GM23248 (cell line): ENCODE data around the gene ANKRD24. TPM values are rescaled to one million over a fixed set of nuclear protein-coding genes. Genes with fewer than 3 reads are reported as not detected.
"Not testable (repeated sequence)": the region's sequence is repeated elsewhere in the genome, so short reads cannot be mapped to it uniquely, and the experiment has no call there.

Source experiments
- DNase-seq: peaks from one replicate; pipeline ENCODE4 v3.0.0-alpha.2; 2015
- H2AFZ ChIP-seq: fragments of 200-600 bp; sonication (generic); 2 replicates; pipeline ENCODE4 v1.6.1; 2016; ENCODE audit warnings: antibody characterized with exemption
- H3F3A ChIP-seq: fragments of 200-600 bp; sonication (generic); 2 replicates; pipeline ENCODE4 v1.6.1; 2016; ENCODE audit warnings: mild to moderate bottlenecking, antibody characterized with exemption, mixed run types; ENCODE audit not compliant: insufficient read depth
- H3K27ac ChIP-seq: fragments of 200-600 bp; sonication (generic); 2 replicates; pipeline ENCODE4 v1.5.1; 2016; ENCODE audit warnings: mild to moderate bottlenecking
- H3K27me3 ChIP-seq: fragments of 200-600 bp; sonication (generic); replicated peaks from 2 replicates; pipeline ENCODE4 v1.6.1; 2016; ENCODE audit warnings: mild to moderate bottlenecking; ENCODE audit not compliant: insufficient read depth
- H3K36me3 ChIP-seq: fragments of 200-600 bp; sonication (generic); 2 replicates; pipeline ENCODE4 v1.6.1; 2016; ENCODE audit warnings: low read depth, mild to moderate bottlenecking
- H3K4me1 ChIP-seq: fragments of 200-600 bp; sonication (generic); 2 replicates; pipeline ENCODE4 v1.6.1; 2016; ENCODE audit warnings: mild to moderate bottlenecking; ENCODE audit not compliant: insufficient read depth
- H3K4me2 ChIP-seq: fragments of 200-600 bp; sonication (generic); one replicate; pipeline ENCODE4 v1.6.1; 2016; ENCODE audit warnings: mild to moderate bottlenecking; ENCODE audit not compliant: unreplicated experiment
- H3K4me3 ChIP-seq: fragments of 200-600 bp; sonication (generic); 2 replicates; pipeline ENCODE4 v1.5.1; 2016; ENCODE audit warnings: mild to moderate bottlenecking
- H3K79me2 ChIP-seq: fragments of 200-600 bp; sonication (generic); 2 replicates; pipeline ENCODE4 v1.6.1; 2016; ENCODE audit warnings: mild to moderate bottlenecking; ENCODE audit not compliant: insufficient read depth
- H3K9ac ChIP-seq: fragments of 200-600 bp; sonication (generic); 2 replicates; pipeline ENCODE4 v1.6.1; 2016; ENCODE audit warnings: mild to moderate bottlenecking
- H3K9me2 ChIP-seq: fragments of 200-600 bp; sonication (generic); 2 replicates; pipeline ENCODE4 v1.6.1; 2016; ENCODE audit warnings: mixed run types, mild to moderate bottlenecking, moderate library complexity; ENCODE audit not compliant: insufficient read depth
- H3K9me3 ChIP-seq: fragments of 200-600 bp; sonication (generic); one replicate; pipeline ENCODE4 v1.6.1; 2017; ENCODE audit warnings: low read depth
- H4K20me1 ChIP-seq: fragments of 200-600 bp; sonication (generic); 2 replicates; pipeline ENCODE4 v1.6.0; 2016; ENCODE audit not compliant: insufficient read depth
- EZH2 ChIP-seq: fragments of 200-600 bp; sonication (generic); IDR thresholded peaks from 2 replicates; pipeline ENCODE4 v1.6.1; 2018; ENCODE audit warnings: antibody characterized with exemption, mild to moderate bottlenecking; ENCODE audit not compliant: insufficient read depth, poor library complexity, severe bottlenecking
- EZH2phosphoT487 ChIP-seq: fragments of 200-600 bp; sonication (generic); IDR thresholded peaks from 2 replicates; pipeline ENCODE4 v1.6.1; 2018; ENCODE audit warnings: antibody characterized with exemption, moderate library complexity, mild to moderate bottlenecking, low read depth; ENCODE audit not compliant: insufficient read depth
- WGBS, 2 experiments: methylation state at CpG; one replicate each; pipeline ENCODE4 v1.1.6; 2015 to 2017; ENCODE audit warnings: low lambda C conversion rate in 2 of 2, low coverage in 1 of 2; ENCODE audit errors: missing lambda C conversion rate in 2 of 2; 5-methylcytosine and 5-hydroxymethylcytosine counted together
- in situ Hi-C: fragments of 300-500 bp; cut with MboI; formaldehyde crosslinking; loops from 2 replicates; pipeline ENCODE4 v1.15.0; 2020
- polyA plus RNA-seq: library from polyadenylated mRNA; unstranded; fragments of >200 nt; fragmentation: Nextera tagmentation; extraction: Ambion mirVana; gene quantifications from 2 replicates; pipeline ENCODE4 v1.2.1, GENCODE V29; 2016
- total RNA-seq: library from RNA; depleted of rRNA; stranded (reverse); fragments of >200 nt; shearing (Covaris generic); gene quantifications from 2 replicates; pipeline ENCODE4 v1.2.3, GENCODE V29; 2014

Gene ANKRD24
- total and polyA plus RNA-seq, 2 experiments from 2014 or later = 0.46 to 0.54 TPM

- Histone ChIP-seq H3K79me2 (no peaks in the 10 kb centered on the region), H3K27ac (no peak overlapping the region), H3K9ac (no peak overlapping the region), H3K36me3 (no peaks in the 10 kb centered on the region), H3K4me3 (no peak overlapping the region), H3K9me2 (no peaks in the 10 kb centered on the region), H3F3A (no peaks in the 10 kb centered on the region), H2AFZ (no peak overlapping the region), H3K4me2 (no peak overlapping the region), H3K4me1 (no peaks in the 10 kb centered on the region), H3K27me3 (no peaks in the 10 kb centered on the region), H4K20me1 (no peaks in the 10 kb centered on the region), H3K9me3 (no peaks in the 10 kb centered on the region)
- no peak for TF ChIP-seq EZH2phosphoT487
- no peak for TF ChIP-seq EZH2
- in situ Hi-C loops = no loop called here
- WGBS, 2 experiments = 76 to 80% methylated on average over 5 of the region's 5 CpGs
- DNase-seq = no peak
These were observed 44.0 kb upstream of the ANKRD24 start for GRCh38 chr19:4138445-4138844.

GRCh38 chr19:4139614-4140236, 42.8 kb upstream of the ANKRD24 start:
- Histone ChIP-seq H3K36me3 (no peaks in the 10 kb centered on the region), H3K4me2 (no peak overlapping the region), H3K79me2 (no peaks in the 10 kb centered on the region), H2AFZ (0 out of 2 replicates have a peak overlapping the region, but pooled peaks have one; percentile 28), H3K9ac (no peak overlapping the region), H3K4me1 (0 out of 2 replicates have a peak, but pooled peaks cover 1% of the 10 kb centered on the region), H4K20me1 (no peaks in the 10 kb centered on the region), H3K27ac (no peak overlapping the region), H3K9me3 (no peaks in the 10 kb centered on the region), H3F3A (no peaks in the 10 kb centered on the region), H3K27me3 (no peaks in the 10 kb centered on the region), H3K9me2 (no peaks in the 10 kb centered on the region), H3K4me3 (no peak overlapping the region)
- 22 to 30% methylated on average over 9 to 14 of the region's 14 CpGs for WGBS, 2 experiments
- DNase-seq = peak; percentile 60
- in situ Hi-C loops = no loop called here
- TF ChIP-seq EZH2phosphoT487 (no peak), EZH2 (no peak)

GRCh38 chr19:4140237-4140711, 42.2 kb upstream of the ANKRD24 start:
- Histone ChIP-seq H2AFZ (peak overlapping the region; percentile 28; the same call in 1 of the 2 replicates), H3K9ac (no peak overlapping the region)
- WGBS, 2 experiments = 18% methylated on average over 12 of the region's 12 CpGs

DNA sequence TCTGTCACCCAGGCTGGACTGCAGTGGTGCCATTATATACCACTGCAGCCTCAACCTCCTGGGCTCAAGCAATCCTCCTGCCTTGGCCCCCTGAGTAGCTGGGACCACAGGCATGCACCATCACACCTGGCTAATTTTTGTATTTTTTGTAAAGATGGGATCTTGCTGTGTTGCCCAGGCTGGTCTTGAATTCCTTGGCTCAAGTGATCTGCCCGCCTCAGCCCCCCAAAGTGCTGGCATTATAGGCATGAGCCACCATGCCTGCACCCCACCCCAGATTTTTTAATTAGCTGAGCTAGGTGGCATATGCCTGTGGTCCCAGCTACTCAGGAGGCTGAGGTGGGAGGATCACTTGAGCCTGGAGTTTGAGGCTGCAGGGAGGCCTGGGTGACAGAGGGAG, 39.6 kb upstream of the ANKRD24 start:
- H3K4me2 ChIP-seq, H3K4me3 ChIP-seq, H3F3A ChIP-seq, H2AFZ ChIP-seq, H3K9ac ChIP-seq, in situ Hi-C loops, H3K27ac ChIP-seq, H3K27me3 ChIP-seq, H3K79me2 ChIP-seq, H3K36me3 ChIP-seq, H4K20me1 ChIP-seq, DNase-seq, H3K9me2 ChIP-seq, H3K9me3 ChIP-seq: not testable (repeated sequence)
- 69 to 87% methylated on average over 1 of the region's 1 CpG for WGBS, 2 experiments
- H3K4me1 ChIP-seq = peaks cover 11% of the 10 kb centered on the region; the same call in 1 of the 2 replicates

More at GRCh38 chr19:4140237-4140711, 42.2 kb upstream of the ANKRD24 start:
- Histone ChIP-seq H3K79me2 (no peaks in the 10 kb centered on the region), H3K4me1 (0 out of 2 replicates have a peak, but pooled peaks cover 4% of the 10 kb centered on the region), H3F3A (no peaks in the 10 kb centered on the region), H3K27me3 (no peaks in the 10 kb centered on the region), H3K9me2 (no peaks in the 10 kb centered on the region), H3K4me3 (no peak overlapping the region), H3K36me3 (no peaks in the 10 kb centered on the region), H3K9me3 (no peaks in the 10 kb centered on the region), H3K27ac (no peak overlapping the region), H3K4me2 (no peak overlapping the region), H4K20me1 (no peaks in the 10 kb centered on the region)
- in situ Hi-C loops = no loop called here
- peak; percentile 88 for DNase-seq
- TF ChIP-seq EZH2phosphoT487 = no peak
- no peak for TF ChIP-seq EZH2
